SK-N-SH (cell line): Measurements from ENCODE around the gene STYXL2.

Experiments used
- CTCF ChIP-seq: fragments of 200-600 bp; sonication (generic); IDR thresholded peaks from 2 replicates; pipeline ENCODE4 v1.6.1; 2017; ENCODE audit warnings: antibody characterized with exemption, mild to moderate bottlenecking, moderate library complexity
- EP300 ChIP-seq, 2 experiments: IDR thresholded peaks; 2 replicates each; pipeline versions ENCODE4 v1.4.0 to v1.6.1; 2012; ENCODE audit warnings: borderline replicate concordance in 1 of 2, low read depth in 1 of 2, low read length in 1 of 2
- GABPA ChIP-seq: IDR thresholded peaks from 2 replicates; pipeline ENCODE4 v1.4.0; 2012; ENCODE audit warnings: low read depth, mild to moderate bottlenecking
- MAX ChIP-seq: IDR thresholded peaks from 2 replicates; pipeline ENCODE4 v1.4.0; 2012; ENCODE audit warnings: low read depth
- MXI1 ChIP-seq: IDR thresholded peaks from 2 replicates; pipeline ENCODE4 v1.6.1; 2012; ENCODE audit warnings: mild to moderate bottlenecking, low read depth, low read length, improper control_type of control experiment
- NFIC ChIP-seq: IDR thresholded peaks from 2 replicates; pipeline ENCODE4 v1.4.0; 2012; ENCODE audit warnings: borderline replicate concordance
- NRF1 ChIP-seq: IDR thresholded peaks from 2 replicates; pipeline ENCODE4 v1.6.1; 2012; ENCODE audit warnings: low read depth, mild to moderate bottlenecking, low read length
- POLR2AphosphoS5 ChIP-seq: IDR thresholded peaks from 2 replicates; pipeline ENCODE4 v1.6.1; 2012; ENCODE audit warnings: low read depth, low read length
- SIN3A ChIP-seq: IDR thresholded peaks from 2 replicates; pipeline ENCODE4 v1.6.1; 2012; ENCODE audit warnings: low read depth, mild to moderate bottlenecking, low read length, moderate library complexity, borderline replicate concordance
- TAF1 ChIP-seq: IDR thresholded peaks from 2 replicates; pipeline ENCODE4 v1.6.1; 2012; ENCODE audit warnings: low read depth, mild to moderate bottlenecking, low read length, moderate library complexity, borderline replicate concordance
- TEAD4 ChIP-seq: IDR thresholded peaks from 2 replicates; pipeline ENCODE4 v1.4.0; 2012; ENCODE audit warnings: mild to moderate bottlenecking, borderline replicate concordance; ENCODE audit not compliant: insufficient read depth
- YY1 ChIP-seq: IDR thresholded peaks from 2 replicates; pipeline ENCODE4 v1.4.0; 2012; ENCODE audit warnings: low read depth, mild to moderate bottlenecking
- TF ChIP-seq, protein P1 (sequence below): fragments of 150-350 bp; IDR thresholded peaks from 2 replicates; pipeline ENCODE4 v1.6.1; 2017; ENCODE audit warnings: antibody characterized with exemption, low read length, low read depth, borderline replicate concordance

DNA sequence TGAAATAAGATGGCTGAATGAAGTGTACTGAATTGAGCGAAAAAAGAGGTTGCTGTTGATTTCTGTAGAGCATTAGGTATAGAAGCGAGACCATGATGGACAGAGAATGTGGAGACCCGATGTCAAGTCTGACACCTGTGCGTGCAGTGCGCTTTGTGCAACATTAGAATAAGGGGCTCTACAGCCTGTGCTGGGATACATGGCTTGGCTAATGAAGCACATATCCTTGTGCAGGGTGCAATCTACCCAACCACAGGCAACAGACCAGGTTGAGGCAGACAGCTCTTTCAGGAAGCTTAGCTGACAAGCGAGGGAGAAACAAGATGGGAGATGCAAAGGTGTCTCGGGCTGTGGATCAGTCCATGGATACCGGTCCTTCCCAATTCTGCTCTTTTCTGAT lies 22.6 kb upstream of the STYXL2 start:
- TF ChIP-seq, protein P1, sequence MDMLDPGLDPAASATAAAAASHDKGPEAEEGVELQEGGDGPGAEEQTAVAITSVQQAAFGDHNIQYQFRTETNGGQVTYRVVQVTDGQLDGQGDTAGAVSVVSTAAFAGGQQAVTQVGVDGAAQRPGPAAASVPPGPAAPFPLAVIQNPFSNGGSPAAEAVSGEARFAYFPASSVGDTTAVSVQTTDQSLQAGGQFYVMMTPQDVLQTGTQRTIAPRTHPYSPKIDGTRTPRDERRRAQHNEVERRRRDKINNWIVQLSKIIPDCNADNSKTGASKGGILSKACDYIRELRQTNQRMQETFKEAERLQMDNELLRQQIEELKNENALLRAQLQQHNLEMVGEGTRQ: no peak
- no peak for TF ChIP-seq YY1
- TF ChIP-seq POLR2AphosphoS5: no peak
- no peak for TF ChIP-seq NRF1
- no peak for TF ChIP-seq TAF1
- TF ChIP-seq CTCF: no peak
- TF ChIP-seq EP300 (IDR thresholded peaks at IDR 0.05; ENCODE audit: borderline replicate concordance in 1 of 2, low read depth in 1 of 2, low read length in 1 of 2): no peak
- TF ChIP-seq TEAD4: no peak
- no peak for TF ChIP-seq SIN3A
- no peak for TF ChIP-seq NFIC
- TF ChIP-seq MXI1: no peak
- TF ChIP-seq GABPA: no peak
- no peak for TF ChIP-seq MAX
